GM10248 (cell line): ENCODE data around the gene TRAPPC3L.
"Not testable (repeated sequence)": the region's sequence is repeated elsewhere in the genome, so short reads cannot be mapped to it uniquely, and the experiment has no call there.

Experiments
- CTCF ChIA-PET: fragments of 300-600 bp; sonication (Branson Sonifier 250); formaldehyde crosslinking; extraction: SDS; loops from one replicate; lab custom pipeline; 2021; ENCODE audit warnings: antibody characterized with exemption; lab: Yijun Ruan, JAX
- POLR2A ChIA-PET: fragments of 350-650 bp; sonication (Branson Sonifier 250); formaldehyde crosslinking; extraction: SDS; loops from one replicate; lab custom pipeline; 2020; ENCODE audit warnings: antibody characterized with exemption; lab: Yijun Ruan, JAX
- DNase-seq: peaks from one replicate; pipeline ENCODE4 v3.0.0; 2012; ENCODE audit errors: extremely low spot score
- CTCF ChIP-seq: IDR thresholded peaks from 2 replicates; pipeline ENCODE4 v1.5.1; 2012; ENCODE audit warnings: mild to moderate bottlenecking, low read depth; ENCODE audit errors: extremely low read depth, missing control alignments, control extremely low read depth

TRAPPC3L gene

GRCh38 chr6:116508527-116508926 is 37.0 kb downstream of the TRAPPC3L start:
- CTCF ChIA-PET = no interaction called here
- no peak for TF ChIP-seq CTCF
- no peak for DNase-seq
- POLR2A ChIA-PET = no interaction called here

GRCh38 chr6:116507324-116507723 is 38.2 kb downstream of the TRAPPC3L start:
- no peak for TF ChIP-seq CTCF
- ChIA-PET CTCF (interaction anchor here (1.0 kb wide), 1 partner anchor 11 kb away, joined by 3 read pairs; no protein-coding TSS in a partner anchor), POLR2A (no interaction called here)
- DNase-seq = no peak

GRCh38 chr6:116500969-116501433 is 44.5 kb downstream of the TRAPPC3L start:
- TF ChIP-seq CTCF = no peak
- no peak for DNase-seq
- ChIA-PET POLR2A (no interaction called here), CTCF (interaction anchor here (0.9 to 2.8 kb wide), 3 partner anchors 14 to 60 kb away, joined by 3 to 7 read pairs (median 5); no protein-coding TSS in a partner anchor)

DNA sequence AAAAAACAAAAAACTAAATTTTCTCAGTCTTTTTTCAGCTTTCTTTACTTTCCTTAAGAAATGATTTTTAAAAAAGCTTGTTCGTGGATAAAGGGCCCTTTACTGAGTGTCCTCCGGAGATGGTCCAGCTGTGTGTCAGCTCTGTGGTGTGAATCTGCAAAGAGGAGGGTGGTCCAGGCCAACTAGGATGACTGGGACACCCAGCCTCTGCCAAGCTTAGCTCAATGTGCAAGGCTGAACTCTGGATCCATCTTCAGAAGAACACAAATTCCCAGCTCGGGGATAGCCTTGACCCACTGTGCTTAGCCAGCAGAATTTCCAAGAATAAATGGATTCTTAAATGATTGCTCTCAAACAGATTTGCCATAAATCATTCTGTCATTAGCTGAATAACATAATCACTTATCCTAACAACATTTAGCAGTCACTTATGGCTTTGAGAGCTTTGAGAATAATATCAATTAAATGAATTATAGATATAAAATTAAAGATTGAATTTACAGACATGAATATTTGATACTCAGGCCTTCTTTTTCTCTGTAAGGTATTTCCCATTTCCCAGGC is 48.3 kb downstream of the TRAPPC3L start:
- no peak for DNase-seq
- POLR2A ChIA-PET = no interaction called here
- CTCF ChIA-PET = interaction anchor here (0.7 to 3.8 kb wide), 9 partner anchors 10 to 209 kb away, joined by 3 to 15 read pairs (median 3); no protein-coding TSS in a partner anchor
- TF ChIP-seq CTCF = no peak

DNA sequence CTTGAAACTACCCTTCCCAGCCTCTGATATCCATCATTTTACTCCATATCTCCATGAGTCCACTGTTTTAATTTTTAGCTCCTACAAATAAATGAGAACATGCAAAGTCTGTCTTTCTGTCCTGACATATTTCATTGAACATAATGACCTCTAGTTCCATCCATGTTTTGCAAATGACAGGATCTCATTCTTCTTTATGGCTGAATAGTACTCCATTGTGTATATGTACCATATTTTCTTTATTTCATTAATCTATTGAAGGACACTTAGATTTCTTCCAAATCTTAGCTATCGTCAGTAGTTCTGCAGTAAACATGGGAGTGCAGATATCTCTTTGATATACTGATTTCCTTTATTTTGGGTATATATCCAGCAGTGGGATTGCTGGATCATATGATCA is 50.3 kb downstream of the TRAPPC3L start:
- CTCF ChIA-PET = interaction anchor here (3.8 kb wide), 1 partner anchor 207 kb away, joined by 15 read pairs; no protein-coding TSS in a partner anchor
- POLR2A ChIA-PET = interaction anchor here (0.6 kb wide), 1 partner anchor 101 kb away, joined by 3 read pairs; no protein-coding TSS in a partner anchor
- not testable (repeated sequence) for DNase-seq

DNA sequence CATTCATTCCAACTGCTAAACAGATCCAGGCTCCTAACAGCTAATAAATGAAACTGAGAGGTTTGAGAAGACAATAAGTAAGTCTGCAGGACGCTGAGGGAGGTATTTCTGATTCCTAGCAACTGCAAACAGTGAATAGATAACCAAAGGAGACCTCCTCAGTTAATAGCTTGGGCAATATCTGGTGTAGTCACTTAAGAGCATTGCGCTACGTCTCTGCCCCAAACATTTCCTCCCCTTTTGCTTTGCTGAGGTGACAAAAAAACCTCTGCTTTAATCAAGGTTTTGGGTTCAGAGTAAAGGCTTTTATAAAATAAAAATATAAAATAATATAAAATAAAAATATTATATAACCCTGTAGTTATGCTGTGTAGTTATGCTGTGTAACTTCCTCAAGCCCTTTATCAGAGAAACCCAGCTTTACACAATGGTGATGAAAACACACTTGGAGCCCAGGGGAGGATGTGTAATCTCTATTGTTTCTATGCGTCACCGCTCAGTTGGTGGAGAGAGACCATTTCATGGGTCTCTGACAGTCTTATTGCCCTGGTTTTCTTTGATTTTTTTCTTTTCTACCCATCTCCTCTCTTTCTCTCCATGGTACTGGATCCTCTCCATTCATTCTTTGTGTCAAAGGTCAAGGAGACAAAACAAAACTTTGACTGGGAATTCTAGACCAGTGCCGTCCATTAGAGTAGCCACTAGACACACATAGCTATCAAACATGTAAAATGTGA is 53.0 kb downstream of the TRAPPC3L start:
- TF ChIP-seq CTCF = no peak
- CTCF ChIA-PET = interaction anchor here (1.1 kb wide), 1 partner anchor 205 kb away, joined by 3 read pairs; no protein-coding TSS in a partner anchor
- DNase-seq = no peak
- POLR2A ChIA-PET = no interaction called here

DNA sequence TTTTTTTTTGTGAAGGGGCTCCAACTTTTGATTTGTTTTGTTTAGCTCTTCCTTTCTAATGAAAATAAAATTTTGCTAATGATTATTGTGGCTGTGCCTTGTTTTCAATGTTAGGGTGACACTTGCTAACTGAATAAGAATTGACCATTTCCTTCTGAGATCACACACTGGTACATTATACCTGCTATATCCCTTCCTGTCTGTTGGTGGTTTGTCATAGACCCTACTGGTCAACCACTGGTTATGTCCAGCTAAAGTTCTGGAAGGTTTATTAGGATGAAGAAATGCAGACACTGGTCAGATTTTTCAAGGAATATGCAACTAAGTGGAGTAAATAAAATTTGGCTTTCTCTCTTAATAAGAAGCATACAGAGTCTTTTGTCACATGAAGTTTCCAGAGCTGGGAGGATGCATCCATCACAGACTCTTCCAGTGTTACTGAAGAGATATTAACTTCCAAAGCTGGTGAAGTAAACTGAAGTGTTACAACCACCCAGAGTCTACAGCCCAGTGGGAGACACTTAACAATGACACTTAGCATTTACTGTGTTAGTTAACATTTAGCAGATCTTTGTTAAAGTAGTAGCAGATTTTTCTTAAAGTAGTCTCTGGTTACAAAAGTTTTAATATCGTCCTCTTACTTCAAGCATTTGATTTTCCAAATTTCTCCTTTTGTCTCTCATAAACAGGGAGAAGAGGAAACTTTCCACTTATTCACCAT is 53.7 kb downstream of the TRAPPC3L start:
- TF ChIP-seq CTCF = no peak
- POLR2A ChIA-PET = no interaction called here
- no peak for DNase-seq
- CTCF ChIA-PET = interaction anchor here (1.1 kb wide), 1 partner anchor 204 kb away, joined by 3 read pairs; no protein-coding TSS in a partner anchor
